RCC 7860 (cell line): ENCODE data around the gene IFNL4.
"Not testable (repeated sequence)": the region's sequence is repeated elsewhere in the genome, so short reads cannot be mapped to it uniquely, and the experiment has no call there.

ENCODE experiments used
- DNase-seq: peaks from one replicate; pipeline ENCODE4 v3.0.0-alpha.2; 2015; ENCODE audit warnings: low spot score
- FAIRE-seq: peaks from 2 replicates; lab custom pipeline; 2012; peaks lifted over from hg19 to GRCh38; lab: Jason Lieb, UNC

IFNL4 gene

DNA sequence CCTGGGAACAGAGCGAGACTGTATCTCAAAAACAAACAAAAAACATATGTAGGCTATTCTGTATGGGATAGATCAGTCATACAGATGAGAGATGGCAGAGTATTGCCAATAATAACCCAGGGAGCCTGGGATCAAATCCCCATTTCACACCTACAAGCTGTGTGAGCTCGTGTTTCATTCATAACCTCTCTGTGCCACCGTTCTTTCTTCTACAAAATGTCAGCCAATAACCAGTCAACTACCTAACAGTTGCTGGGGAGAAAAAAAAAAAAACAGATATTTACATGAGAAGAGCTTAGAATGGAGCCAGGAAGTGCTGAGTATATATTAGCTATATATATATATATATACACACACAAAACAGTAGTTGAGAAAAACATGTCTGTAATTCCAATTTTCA lies 13.0 kb upstream of the IFNL4 start:
- no peak for FAIRE-seq
- no peak for DNase-seq

DNA sequence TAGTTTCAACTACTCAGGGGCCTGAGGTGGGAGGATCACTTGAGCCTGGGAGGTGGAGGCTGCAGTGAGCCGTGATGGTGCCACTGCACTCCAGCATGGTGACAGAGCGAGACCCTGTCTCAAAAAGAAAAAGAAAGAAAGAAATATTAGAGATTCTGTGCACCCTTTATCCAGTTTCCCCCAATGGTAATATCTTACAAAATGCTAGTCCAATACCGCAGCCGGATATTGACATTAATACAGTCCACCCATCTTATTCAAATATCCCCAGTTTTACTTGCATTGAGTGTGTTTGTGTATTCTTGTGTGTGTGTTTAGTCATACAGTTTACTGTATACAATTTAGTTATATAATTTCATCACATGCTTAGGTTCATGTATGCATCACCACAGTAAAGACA lies 8.6 kb upstream of the IFNL4 start:
- DNase-seq (no peak), FAIRE-seq (no peak)

DNA sequence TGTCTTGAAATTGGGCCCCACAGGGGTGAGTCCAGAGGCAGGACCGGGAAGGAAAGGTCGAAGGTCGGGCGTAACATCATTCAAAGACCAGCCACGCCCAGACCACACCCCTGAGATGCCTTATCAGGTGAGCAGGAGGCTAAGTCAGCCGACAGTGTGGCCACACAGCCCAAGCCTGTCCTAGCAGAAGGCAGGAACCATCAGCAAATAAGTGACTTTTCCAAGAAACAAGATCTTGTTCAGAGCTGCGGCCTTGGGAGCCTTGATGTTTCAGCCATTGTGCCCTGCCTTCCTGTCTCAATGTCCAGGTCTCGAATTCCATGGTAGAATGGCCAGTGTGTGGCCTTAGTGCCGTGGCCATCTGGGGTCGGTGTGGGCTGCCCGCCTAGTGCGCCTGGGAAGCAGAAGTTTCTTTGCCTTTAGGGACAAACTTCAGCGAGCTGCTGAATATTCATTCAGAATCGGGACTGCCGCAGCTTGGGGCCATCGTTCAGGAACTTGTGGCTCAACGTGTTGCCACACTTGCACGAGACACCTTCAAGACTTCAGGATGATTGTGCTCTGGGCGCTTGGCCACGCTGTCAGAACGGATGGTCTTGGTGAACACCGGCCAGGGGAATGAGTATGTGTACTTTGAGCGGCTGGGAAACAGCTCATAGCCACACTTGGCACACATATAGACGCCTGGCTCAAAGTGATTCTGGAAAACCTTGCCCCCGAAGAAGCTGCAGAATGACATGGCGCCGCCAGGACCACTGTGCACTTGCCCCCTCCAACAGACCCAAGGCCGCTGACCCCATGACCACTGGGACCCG lies 6.1 kb upstream of the IFNL4 start:
- no peak for FAIRE-seq

DNA sequence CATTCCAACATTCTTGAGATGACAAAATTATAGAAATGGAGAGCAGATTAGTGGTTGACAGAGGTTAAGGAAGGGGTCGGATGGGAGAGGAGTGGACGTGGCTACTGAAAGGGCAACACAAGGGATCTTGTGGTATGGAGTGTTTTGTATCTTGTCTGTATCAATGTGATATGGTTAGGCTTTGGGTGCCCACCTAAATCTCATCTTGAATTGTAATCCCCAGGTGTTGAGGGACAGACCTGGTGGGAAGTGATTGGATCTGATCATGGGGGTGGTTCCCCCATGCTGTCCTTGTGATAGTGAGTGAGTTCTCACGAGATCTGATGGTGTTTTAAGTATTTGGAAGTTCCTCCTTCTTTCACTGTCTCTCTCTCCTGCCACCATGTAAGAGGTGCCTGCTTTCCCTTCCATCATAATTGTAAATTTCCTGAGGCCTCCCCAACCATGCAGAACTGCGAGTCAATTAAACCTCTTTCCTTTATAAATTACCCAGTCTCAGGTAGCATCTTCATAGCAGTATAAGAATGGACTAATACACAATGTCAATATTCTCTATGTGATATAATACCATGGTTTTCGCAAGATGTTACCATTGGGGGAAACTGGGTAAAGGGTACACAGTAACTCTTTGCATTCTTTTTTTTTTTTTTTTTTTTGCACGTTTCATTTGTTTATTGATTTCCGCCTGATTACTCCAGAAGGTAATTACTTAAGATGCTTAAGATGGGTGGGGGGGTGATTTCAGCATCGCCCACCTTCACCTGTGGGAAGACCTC lies 4.9 kb upstream of the IFNL4 start:
- FAIRE-seq (no peak), DNase-seq (no peak)

More for the DNA sequence above, 6.1 kb upstream of the IFNL4 start:
- DNase-seq: no peak

DNA sequence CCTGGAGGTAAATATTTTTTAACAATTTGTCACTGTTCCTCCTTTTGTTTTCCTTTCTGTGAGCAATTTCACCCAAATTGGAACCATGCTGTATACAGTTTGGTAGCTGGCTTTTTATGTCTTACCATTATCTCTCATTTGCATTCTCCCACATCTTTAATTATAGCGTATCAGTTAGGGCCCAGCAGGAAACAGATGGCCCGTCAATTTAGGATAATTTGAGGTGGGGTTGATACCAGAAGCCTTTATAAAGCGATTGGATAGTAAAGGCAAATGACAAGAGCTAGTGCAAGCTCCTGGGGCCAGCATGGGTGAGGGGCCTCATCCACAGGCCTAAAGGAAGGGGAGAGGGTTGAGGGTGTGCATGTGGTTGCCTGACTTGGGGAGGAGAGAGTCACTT lies 3.8 kb upstream of the IFNL4 start:
- DNase-seq (no peak), FAIRE-seq (no peak)

DNA sequence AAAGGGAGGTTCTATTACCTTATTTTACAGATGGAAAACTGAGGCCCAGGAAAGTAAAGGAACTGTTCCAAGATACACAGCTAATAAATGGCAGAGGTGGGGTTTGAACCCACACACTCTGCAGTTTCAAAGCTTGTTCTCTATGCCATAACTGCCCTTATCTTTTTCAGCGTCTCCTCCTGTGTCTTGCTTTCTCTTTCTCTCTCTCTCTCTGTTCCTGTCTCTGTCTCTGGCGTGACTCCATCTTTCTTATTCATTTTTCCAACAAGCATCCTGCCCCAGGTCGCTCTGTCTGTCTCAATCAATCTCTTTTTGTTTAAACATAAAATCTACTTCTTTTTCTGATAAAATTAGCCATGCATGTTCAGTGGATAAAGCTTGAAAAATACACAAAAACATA lies 3.2 kb upstream of the IFNL4 start:
- no peak for FAIRE-seq
- DNase-seq: no peak

DNA sequence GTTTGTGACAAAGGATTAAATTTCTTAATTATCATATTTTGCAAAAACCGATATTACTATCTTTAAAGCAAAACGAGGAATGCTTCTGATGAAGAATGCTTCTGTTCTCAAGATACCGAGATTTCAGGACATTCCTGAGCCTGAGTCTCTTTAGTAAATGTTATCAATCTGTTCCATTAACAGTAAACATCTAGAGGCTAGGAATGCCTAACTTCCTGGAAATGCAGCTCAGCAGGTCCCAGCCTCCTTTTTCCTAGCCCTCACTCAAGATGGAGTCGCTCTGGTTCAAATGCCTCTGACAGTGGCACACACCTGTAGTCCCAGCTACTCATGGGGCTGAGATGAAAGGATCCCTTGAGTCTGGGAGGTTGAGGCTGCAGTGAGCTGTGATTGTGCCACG lies 2.4 kb upstream of the IFNL4 start:
- FAIRE-seq (no peak), DNase-seq (no peak)

DNA sequence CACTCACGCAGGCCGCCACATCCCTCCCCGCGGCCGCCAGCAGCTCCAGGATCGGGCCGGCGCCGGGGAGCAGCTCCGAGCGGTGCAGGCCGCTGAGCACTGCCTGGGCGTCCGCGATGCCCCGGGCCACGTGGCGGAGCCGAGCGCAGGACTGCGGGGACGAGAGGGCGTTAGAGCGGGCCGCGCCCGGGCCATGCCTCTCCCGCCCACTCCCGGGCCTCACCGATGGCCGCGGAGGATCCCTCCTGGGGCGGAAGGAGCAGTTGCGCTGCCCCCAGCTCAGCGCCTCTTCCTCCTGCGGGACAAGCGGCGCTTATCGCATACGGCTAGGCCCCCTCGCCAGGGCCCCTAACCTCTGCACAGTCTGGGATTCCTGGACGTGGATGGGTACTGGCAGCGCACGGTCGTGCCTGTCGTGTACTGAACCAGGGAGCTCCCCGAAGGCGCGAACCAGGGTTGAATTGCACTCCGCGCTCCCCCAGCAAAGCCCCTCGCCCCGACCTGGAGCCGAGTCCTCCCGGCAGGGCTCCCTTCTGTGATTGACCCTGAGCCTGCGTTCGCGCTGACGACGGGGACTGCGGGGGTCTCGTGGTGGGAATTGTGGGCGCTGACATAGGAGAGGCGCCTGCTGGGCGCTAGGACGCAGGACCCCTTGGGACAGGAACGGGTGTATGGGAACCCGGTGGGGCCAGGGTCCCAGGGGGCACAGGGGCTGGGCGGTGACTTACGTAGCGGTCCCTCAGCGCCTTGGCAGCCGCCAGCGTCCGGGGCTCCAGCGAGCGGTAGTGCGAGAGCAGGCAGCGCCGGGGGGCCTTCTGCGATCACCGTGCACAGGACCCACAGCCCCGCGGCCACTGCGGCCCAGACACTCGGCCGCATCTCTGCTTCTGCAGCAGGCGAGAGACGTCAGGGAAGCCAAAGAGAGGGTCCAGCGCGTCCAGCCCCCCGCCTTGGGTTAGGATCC lies 673 bp downstream of the IFNL4 start:
- DNase-seq (no peak), FAIRE-seq (no peak)

DNA sequence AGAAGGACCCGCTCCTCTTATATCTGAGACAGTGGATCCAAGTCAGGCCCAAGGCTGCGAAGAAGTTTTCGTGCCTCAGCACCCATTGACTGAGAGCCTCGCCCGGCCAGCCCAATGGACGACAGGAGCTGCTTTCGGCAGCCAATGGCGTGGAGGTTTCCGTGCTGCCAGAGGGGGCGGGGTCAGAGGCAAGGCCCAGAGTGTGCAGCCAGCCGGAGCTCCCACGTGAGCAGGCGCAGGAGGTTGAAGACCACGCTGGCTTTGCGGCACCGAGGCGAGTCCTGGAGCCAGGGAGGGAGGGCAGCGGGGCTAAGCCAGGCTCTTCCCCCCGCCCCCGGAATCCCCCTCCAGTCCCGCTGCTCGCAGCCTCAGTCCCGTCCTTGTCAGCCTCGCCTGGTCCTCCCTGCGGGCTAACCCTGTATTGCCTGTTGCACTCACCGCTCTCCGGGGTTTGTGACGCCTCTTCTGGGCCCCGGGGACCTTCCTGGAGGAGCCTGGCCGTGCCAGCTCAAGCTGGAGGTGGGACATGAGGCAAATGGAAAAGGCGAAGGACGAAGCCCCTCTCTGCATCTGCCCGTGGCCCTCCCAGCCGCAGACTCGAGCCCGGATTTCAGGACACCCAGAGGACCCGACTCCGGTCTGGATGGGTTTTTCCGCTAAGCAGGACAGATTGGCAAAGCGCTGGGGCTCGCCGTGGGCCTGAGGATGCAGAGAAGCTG lies 1.5 kb downstream of the IFNL4 start:
- no peak for FAIRE-seq
- DNase-seq: no peak

DNA sequence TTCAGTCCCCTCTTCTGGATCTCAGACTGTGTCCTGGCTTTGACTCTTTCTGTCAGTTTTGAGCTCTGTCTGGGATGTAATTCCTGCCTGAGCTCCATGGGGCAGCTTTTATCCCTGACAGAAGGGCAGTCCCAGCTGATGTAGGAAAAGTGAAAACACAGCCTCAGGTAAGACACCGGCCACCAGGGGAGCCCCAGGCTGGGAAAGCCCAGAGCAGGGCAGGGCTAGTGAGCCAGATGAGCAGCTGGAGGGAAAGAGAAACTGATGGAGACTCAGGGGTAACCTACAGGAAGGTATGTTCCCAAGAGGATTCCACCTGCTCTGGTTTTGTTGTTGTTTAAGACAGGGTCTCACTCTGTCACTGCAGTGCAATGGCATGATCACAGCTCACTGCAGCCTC lies 3.5 kb downstream of the IFNL4 start:
- DNase-seq, FAIRE-seq: not testable (repeated sequence)

DNA sequence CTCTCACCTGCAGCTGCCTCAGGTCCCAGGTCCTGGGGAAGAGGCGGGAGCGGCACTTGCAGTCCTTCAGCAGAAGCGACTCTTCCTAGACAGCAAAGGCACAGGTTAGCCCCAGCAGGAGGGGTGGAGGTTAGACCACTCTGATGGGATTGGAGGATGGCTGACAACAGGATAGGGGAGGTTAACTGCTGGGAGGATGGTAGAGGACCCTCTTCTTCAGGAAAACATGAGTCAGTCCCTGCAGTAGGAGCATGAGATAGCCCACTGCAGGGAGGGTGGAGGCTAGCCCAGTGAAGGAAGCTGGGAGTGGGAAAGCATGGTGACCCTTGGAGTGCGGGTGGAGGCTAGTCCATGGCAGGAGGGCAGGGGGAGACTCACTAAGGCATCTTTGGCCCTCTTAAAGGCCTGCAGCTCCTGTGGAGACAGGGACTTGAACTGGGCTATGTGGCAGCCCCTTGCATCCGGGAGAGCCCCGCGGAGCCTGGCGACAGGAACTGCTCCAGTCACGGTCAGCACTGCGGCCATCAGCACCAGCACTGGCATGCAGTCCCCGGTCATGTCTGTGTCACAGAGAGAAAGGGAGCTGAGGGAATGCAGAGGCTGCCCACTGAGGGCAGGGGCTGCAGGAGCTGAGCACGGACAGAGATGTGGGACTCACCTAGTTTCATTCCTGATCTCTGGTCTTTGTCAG lies 4.1 kb downstream of the IFNL4 start, which contains the start of gene IFNL3:
IFNL3 (minus strand) TSS at position 597 of the 691 bp plus-strand sequence; CDS start at position 558, 39 bp downstream.
- not testable (repeated sequence) for DNase-seq, FAIRE-seq

DNA sequence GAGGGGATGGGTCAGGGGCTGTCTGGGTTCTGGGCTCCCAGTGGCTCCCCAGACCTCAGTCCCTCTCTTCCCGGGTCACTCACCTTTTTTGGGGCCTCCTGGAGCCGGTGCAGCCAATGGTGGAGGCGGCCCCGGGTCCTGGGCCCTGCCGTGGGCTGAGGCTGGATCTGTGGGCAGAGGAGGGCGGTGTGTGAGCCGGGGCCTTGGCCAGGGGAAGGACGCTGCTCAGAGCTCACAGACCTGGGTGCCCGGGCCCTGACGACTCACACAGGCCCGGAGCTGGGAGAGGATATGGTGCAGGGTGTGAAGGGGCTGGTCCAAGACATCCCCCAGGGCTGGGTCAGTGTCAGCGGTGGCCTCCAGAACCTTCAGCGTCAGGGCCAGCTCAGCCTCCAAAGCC lies 4.9 kb downstream of the IFNL4 start:
- DNase-seq, FAIRE-seq: not testable (repeated sequence)

DNA sequence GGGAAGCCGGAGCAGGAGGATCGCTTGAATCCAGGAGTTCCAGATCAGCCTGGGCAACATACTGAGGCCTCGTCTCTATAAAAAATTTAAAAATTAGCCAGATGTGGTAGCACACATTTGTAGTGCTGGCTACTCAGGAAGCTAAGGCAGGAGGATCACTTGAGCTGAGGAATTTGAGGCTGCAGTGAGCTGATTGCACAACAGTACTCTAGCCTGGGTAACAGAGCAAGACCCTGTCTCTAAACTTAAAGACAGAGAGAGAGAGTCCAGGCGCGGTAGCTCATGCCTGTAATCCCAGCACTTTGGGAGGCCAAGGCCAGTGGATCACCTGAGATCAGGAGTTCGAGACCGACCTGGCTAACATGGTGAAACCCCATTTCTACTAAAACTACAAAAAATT lies 8.2 kb downstream of the IFNL4 start:
- FAIRE-seq (no peak), DNase-seq (no peak)

DNA sequence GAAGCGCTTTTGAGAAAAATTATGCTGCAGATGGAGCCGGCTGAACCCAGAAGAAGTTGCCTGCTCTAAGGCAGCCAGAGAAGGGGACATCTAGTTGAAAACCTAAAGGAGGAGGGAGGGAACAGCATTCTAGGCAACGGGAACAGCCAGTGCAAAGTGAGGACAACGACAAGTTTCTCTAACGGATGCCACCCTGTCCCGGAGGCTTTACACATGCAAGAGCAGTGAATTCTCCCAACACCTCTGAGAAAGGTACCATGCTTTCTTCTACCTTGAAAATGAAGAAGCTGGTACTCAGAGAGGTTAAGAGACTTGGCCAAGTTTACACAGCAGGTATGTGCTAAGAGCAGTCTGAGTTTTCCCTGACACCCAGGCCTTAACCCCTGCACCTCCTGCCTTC lies 9.7 kb downstream of the IFNL4 start:
- FAIRE-seq (no peak), DNase-seq (no peak)

DNA sequence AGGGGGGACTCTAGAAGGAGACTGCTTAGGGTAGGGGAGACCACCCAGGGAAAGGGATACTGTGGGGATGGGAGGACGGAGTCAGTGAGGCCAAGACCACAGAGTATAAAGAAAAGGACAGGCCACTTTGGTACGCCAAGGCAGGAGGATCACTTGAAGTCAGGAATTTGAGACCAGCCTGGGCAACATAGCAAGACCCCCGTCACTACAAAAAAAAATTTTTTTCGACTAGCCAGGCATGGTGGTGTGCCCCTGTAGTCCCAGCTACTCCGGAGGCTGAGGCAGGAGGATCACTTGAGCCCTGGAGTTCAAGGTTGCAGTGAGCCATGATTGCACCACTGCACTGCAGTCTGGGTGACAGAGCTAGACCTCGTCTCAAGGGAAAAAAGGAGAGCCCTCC lies 10.4 kb downstream of the IFNL4 start:
- DNase-seq: no peak
- no peak for FAIRE-seq

DNA sequence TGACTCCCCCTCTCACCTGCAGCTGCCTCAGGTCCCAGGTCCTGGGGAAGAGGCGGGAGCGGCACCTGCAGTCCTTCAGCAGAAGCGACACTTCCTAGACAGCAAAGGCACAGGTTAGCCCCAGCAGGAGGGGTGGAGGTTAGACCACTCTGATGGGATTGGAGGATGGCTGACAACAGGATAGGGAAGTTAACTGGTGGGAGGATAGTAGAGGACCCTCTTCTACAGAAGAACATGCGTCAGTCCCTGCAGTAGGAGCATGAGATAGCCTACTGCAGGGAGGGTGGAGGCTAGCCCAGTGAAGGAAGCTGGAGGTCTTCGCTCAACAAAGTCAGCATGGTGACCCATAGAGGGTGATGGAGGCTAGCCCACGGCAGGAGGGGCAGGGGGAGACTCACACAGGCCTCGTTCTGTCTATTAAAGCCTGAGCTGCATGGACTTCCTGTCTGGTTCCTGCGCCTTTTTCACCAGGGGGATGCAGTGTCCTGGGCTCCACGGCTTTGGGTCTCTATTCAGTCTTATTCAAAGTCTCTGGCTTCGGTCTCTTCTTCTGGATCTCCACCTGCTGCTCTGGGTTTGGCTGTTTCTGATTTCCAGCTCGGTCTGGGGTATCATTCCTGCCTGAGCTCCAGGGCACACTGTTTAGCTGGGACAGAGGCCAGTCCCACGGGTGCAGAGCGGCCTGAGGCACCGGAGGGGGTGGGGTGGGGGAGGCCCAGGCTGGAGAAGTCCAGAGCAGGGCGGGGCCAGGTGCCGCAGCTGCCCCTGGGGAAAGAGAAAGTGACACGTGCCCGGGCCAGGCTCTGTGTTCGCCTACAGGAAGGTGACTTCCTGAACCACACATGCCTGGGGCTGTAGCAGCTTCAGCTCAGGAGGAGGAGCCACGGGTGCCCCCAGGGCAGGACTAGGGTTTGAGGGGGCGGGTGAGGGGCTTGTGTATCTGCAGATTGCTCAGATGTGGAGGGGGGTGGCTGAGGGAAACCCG lies 11.2 kb downstream of the IFNL4 start:
- FAIRE-seq (no peak), DNase-seq (no peak)

DNA sequence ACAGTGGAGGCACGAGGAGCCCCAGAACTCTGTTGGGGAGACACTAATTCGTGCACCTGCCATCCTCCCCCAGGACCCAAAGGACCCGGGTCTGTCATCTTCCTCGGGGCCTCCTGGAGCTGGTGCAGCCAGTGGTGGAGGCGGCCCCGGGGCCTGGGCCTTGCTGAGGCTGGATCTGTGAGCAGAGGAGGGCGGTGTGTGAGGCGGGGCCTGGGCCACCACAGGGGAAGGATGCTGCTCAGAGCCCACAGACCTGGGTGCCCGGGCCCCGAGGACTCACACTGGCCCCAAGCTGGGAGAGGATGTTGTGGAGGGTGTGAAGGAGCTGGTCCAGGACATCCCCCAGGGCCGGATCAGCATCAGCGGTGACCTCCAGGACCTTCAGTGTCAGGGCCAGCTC lies 12.1 kb downstream of the IFNL4 start:
- no peak for FAIRE-seq

DNA sequence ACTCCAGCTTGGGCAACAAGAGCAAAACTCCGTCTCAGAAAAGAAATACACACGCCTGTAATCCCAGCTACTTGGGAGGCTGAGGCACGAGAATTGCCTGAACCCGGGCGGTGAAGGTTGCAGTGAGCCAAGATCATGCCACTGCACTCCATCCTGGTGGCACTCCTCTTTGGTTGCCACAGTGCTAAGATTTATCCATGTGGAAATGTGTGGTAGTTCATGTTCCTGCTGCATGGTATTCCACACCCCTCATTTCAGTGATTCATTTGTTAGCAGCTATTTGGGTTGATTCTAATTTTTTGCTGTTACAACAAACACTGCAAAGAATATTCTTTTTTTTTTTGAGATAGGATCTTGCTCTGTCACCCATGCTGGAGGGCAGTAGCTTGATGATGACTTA lies 15.9 kb downstream of the IFNL4 start:
- FAIRE-seq: no peak

More for the DNA sequence above, 12.1 kb downstream of the IFNL4 start:
- no peak for DNase-seq

More for the DNA sequence above, 15.9 kb downstream of the IFNL4 start:
- DNase-seq: no peak
